ENCODE data around the gene TRIM2. TPM values are rescaled to one million over a fixed set of nuclear protein-coding genes. Genes with fewer than 3 reads are reported as not detected.
"Not testable (repeated sequence)": the region's sequence is repeated elsewhere in the genome, so short reads cannot be mapped to it uniquely, and the experiment has no call there.

Gene TRIM2
- total RNA-seq, 1 donor = 78.5 TPM

- TF ChIP-seq, protein P1, sequence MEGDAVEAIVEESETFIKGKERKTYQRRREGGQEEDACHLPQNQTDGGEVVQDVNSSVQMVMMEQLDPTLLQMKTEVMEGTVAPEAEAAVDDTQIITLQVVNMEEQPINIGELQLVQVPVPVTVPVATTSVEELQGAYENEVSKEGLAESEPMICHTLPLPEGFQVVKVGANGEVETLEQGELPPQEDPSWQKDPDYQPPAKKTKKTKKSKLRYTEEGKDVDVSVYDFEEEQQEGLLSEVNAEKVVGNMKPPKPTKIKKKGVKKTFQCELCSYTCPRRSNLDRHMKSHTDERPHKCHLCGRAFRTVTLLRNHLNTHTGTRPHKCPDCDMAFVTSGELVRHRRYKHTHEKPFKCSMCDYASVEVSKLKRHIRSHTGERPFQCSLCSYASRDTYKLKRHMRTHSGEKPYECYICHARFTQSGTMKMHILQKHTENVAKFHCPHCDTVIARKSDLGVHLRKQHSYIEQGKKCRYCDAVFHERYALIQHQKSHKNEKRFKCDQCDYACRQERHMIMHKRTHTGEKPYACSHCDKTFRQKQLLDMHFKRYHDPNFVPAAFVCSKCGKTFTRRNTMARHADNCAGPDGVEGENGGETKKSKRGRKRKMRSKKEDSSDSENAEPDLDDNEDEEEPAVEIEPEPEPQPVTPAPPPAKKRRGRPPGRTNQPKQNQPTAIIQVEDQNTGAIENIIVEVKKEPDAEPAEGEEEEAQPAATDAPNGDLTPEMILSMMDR (IDR thresholded peaks at IDR 0.05; ENCODE audit: insufficient read depth, low read length) = no peak
- H3K4me3 ChIP-seq (ENCODE audit: low read depth, low read length) = no peak overlapping the region
- no peak for DNase-seq (ENCODE audit: low read depth)
Observed at GRCh38 chr4:153160821-153161220, 43.4 kb upstream of the TRIM2 start.

DNA sequence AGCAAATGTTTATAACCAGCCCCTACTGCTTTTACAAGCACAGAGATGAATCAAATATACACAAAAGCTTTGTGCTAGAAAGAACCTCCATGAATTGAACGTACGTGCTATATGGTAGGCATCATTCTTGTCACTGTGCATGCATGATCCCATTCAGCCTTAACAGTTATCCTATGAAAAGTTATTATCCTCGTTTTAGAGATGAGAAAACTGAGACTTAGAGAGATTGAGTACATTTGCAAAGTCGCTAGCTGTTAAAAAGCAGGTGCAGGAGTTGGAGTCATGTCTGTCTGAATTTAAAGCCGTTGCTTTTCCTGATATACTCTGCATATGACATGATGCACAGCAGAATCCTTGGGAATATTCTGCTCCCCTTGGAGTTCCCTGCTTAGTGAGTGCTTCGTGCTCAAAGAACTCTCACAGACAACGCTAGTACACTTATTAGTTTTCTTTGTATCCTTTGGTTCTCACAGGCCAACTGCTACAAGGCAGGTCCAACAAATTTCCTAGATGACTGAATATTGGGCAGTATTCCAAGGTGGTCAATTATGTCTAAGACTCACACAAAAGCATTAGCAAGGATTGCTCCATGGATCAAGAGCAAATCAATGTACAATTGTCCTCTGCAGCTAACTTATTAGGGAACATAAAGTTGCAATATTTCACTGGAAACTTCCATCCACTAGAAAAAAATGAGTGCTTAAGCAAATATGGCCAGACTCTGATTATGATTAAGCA, 42.8 kb upstream of the TRIM2 start:
- TF ChIP-seq, protein P1 (IDR thresholded peaks at IDR 0.05; ENCODE audit: insufficient read depth, low read length) = no peak
- peak; percentile 61 for DNase-seq (ENCODE audit: low read depth)
- no peak overlapping the region for H3K4me3 ChIP-seq (ENCODE audit: low read depth, low read length)

DNA sequence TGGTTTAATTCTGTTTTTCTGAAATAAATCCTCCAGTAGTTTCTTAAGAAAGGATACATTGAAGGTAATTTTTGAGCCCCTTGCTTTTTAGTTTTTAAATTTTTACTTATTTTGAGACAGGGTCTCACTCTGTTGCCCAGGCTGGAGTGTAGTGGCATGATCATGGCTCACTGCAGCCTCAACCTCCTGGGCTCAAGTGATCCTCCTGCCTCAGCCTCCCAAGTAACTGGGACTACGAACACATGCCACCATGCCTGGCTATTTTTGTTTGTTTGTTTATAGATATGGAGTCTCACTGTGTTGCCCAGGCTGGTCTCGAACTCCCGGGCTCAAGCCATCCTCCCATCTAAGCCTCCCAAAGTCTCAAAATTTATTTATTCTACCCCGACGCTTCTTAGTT, 39.0 kb upstream of the TRIM2 start:
- not testable (repeated sequence) for DNase-seq (ENCODE audit: low read depth); H3K4me3 ChIP-seq (ENCODE audit: low read depth, low read length)

DNA sequence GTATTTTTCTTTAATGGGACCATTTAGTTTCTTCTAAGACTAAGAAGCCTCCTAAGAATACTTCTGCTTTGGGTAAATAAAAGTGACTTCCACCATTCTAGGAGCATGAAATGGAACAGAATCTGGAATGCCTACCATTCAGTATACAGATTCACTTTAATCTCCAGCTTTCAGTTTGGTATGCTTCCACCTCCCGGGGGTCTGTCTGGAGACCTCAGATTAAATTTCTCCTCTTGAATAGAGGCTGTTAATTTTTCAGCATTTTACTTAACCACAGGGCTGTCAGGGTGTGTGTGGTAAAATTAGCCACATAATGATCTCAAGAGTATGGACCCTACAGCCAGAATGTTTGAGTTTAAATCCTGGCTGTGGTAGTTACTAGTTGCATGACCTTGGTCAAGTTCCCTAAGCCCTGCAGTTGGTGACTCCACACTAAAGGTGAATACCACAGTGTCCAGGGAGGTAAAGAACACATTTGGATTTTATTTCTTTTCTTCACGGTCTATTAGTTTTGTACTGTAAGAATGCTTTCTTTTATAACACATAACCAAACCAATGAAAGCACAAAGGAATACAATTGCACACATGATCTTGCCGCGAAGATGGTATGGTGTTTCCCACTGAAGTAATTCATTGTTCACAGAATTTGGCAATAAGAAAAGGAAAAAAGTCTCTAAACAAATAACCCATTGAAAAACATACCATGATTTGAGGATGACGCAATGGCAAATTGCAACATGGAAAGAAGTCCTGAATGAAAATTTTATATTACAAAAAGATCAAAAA, 37.3 kb upstream of the TRIM2 start:
- DNase-seq (ENCODE audit: low read depth) = peak; percentile 66
- TF ChIP-seq, protein P1 (IDR thresholded peaks at IDR 0.05; ENCODE audit: insufficient read depth, low read length) = no peak
- H3K4me3 ChIP-seq (ENCODE audit: low read depth, low read length) = no peak overlapping the region

GRCh38 chr4:153169776-153170175, 34.5 kb upstream of the TRIM2 start:
- no peak for DNase-seq (ENCODE audit: low read depth)
- TF ChIP-seq, protein P1 (IDR thresholded peaks at IDR 0.05; ENCODE audit: insufficient read depth, low read length) = no peak
- no peak overlapping the region for H3K4me3 ChIP-seq (ENCODE audit: low read depth, low read length)

- H3K4me3 ChIP-seq (ENCODE audit: low read depth, low read length) = no peak overlapping the region
- TF ChIP-seq, protein P1 (IDR thresholded peaks at IDR 0.05; ENCODE audit: insufficient read depth, low read length) = no peak
- no peak for DNase-seq (ENCODE audit: low read depth)
Observed at GRCh38 chr4:153170407-153170806, 33.8 kb upstream of the TRIM2 start.

GRCh38 chr4:153174821-153175567, 29.2 kb upstream of the TRIM2 start:
- TF ChIP-seq, protein P1 (IDR thresholded peaks at IDR 0.05; ENCODE audit: insufficient read depth, low read length) = no peak
- no peak for DNase-seq (ENCODE audit: low read depth)
- H3K4me3 ChIP-seq (ENCODE audit: low read depth, low read length) = no peak overlapping the region

Measured in fibroblast of the aortic adventitia (primary cell).